HG02973 (cell line): ENCODE data around the gene CTSE.

Experiments used
- ATAC-seq: cut with Tn5 transposase; IDR thresholded peaks from one replicate; pipeline ENCODE4 v1.9.1; 2021; ENCODE audit warnings: moderate library complexity; ENCODE audit not compliant: unreplicated experiment

Gene CTSE

DNA sequence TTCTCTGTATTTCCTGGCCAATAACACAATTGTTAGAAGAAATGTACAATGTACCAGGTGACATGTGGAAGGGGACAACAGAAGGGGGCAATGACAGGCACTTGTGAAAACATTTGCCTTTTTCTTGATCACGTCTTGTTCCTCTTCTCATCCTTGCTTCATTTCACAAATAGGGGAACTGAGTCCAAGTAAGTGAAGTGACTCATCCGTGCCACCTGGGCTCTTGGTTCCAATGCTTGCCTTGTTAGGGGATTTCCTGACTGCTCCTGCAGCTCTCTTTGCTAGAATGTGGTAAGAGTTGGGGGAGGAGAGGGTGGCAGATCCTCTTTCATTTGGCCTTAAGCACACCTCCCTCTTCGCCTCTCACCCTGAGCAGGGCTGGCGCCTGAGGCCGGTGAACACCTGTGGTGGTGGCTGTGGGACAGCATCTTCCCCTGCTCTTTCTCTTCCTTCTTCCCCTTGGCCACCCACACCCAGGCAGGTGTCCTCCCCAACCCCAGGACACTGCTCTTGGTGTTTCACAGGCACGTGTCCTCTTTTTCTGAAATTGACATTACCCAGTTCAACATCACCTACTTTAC is 27.1 kb upstream of the CTSE start:
- ATAC-seq: peak; percentile 75

DNA sequence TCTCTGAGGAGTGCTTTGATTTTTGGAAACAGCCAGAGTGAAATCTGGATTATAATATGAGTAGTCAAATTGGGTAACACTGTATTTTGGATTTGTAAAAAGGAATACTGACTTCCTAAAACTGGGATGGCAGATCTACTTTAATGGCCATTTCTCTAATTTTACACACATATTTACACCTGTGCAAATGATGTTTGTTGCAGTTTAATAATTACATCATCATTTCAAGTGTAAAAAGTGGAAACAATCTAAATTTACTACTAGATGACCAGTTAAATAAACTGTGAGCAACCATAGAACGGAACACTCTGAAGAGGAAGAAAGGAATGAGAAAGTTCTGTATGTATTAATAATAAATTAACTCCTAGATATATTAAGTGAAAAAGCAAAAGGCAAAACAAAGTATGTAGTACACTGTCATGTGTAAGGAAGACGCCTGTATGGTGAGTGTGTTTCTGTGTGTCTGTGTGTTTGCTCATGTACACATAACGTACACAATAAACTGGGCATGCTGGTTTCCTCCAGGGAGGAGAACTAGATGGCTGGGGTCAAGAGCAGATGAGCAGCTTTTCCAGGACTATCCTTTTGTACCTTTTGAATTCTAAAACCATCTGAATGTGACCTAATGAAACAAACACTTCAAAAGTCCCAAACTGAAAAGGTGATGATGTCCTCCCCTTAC is 26.4 kb upstream of the CTSE start:
- no peak for ATAC-seq

DNA sequence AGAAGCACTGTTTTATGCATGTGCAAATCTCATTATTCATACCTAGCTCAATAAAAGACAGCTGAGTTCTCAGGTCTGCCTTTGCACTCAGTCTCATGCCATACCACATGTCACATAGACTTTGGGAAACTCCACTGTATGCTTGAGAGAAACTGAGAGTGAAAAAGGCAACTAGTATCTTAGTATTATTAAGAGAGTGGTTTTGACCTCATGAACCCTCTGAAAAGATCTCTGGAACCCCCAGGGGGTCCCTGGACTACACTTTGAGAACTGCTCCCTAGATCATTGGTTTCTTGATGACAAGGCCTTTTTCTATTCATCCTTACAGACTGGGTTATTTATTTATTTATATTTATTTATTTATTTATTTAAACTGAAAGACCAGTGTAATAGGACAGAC is 25.6 kb upstream of the CTSE start:
- ATAC-seq: peak; percentile 45

DNA sequence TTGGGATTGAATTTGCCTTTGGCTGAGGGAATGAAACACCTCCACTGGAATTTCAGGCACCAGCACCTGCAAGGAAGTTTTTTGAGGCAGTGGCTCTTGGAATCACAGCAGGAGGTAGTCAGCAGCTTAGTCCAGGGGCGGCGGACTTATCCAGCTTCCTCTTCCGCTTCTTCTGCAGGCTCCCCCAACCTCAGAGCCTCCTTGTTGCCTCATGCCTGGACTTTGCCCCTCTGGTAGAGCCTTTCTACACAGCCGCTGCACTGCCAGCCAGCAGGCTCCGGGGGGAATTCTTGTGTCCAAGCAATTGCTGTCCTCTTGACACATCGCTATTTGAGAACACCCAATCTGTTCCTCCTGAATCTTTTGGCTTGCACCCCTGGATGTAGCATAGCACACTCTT is 24.9 kb upstream of the CTSE start:
- no peak for ATAC-seq

DNA sequence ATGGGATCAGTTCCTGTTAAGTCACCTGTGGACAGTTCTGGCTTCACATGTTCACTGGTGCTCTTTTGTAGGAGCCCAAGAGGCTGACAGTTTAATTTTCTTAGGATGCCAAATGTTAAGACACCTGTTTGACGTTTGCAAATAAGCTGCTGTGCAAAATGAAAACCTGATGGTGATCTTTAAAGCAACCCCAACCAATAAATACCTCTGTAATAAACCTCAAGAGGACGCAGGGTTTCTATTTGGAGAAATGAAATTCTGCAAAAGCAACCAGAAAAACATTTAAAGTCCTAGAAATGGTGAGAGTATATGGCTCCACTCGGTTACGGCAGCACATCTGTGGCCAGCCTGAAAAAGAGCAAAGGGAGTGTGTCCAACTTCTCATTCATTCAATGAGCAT is 23.6 kb upstream of the CTSE start:
- no peak for ATAC-seq

DNA sequence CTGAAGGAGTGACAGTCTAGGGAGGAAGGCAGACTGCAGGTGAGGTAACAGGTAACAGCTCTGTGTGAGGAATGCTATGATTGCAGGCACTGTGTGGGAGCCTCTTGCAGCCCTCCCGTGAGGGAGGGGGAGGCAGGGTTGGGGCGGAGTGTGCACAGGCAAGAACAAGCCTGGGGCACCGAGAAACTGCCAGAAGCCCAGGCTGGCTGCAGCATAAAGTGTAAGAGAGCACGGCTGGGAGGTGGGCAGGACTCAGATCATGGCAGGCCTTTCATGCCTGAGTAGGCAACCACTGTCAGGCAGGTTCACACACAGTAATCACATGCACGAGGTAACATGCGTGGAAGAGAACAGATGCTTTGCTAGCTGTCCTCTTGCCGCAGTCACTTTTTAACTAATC is 17.9 kb upstream of the CTSE start:
- no peak for ATAC-seq

DNA sequence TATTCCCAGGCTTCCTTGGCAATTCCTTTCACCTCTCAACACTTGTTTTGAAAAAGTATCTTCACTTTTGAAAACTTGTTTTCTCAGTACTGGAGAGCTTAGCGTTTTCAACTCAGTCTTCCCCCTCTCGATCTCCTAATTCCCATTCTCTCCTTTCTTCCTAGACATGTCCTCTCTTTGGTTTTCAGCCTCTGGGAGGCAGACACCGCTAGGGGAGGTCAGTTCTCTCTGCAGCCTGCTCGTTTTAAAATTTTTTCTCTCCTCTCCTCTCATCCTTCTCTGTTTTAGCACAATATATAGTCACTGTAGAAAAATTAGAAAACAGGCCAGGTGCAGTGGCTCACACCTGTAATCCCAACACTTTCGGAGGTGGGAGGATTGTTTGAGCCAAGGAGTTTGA is 16.6 kb upstream of the CTSE start:
- ATAC-seq: no peak

DNA sequence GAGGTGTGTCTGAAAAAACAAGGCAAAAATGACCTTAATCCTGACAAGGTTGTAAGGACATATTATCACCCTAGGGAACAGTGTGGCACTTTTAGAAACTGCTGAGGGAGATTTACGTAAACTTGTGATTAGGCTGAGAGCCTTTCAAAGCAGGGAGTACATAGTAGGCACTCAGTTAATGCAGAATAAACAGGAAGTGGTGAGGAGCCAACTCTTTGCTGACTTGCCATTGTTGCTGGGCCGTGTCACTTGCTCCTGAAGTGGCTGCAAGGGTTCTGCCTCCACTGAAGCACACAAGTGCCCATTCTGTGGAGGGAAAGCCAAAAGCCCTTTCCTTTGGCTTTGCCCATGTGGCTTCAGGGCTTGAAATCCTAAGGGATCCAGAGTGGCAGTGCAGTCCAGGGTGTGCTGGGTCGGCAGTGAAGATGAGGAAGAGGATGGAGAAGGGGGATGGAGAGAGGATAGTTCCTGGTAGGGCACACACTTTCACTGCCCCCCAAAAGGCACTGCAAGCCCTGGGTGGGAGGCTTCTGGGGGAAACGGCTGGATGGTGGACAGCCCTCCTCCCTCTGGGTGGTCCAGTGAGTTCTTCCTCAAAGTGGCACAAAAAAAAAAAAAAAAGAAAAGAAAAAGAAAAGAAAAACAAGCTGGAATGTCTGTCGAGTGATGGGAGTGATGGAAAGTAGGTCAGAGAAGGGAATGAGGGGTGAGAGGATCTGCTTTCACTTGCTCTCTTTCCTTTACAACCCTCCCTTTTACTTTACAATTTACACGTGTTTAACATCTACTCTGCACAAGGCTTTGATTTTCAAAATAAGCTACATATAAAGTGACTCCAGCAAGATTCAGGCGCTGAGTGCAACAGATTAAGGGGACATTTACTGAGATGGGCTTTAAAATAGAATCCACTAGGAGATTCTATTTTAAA is 15.6 kb upstream of the CTSE start:
- ATAC-seq: no peak

DNA sequence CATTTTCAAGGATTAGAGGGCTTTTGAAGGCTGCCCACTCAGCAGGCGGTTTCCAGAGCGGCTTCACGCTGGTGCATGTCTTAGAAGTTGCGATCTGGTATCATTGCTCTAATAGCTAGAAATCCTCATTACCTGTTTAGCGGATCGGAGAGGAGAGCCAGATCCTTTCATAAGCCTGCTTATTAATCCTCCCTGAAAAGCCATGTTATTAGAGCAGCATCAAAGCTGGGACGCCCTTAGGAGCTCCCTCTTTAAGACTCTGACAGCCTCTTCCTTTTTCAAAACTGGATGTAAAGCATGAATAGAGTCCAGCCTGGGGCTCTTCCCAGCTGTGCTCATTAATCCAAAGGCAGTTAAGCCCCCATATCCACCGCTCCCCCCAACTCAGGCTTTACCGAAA is 13.9 kb upstream of the CTSE start:
- ATAC-seq: no peak

DNA sequence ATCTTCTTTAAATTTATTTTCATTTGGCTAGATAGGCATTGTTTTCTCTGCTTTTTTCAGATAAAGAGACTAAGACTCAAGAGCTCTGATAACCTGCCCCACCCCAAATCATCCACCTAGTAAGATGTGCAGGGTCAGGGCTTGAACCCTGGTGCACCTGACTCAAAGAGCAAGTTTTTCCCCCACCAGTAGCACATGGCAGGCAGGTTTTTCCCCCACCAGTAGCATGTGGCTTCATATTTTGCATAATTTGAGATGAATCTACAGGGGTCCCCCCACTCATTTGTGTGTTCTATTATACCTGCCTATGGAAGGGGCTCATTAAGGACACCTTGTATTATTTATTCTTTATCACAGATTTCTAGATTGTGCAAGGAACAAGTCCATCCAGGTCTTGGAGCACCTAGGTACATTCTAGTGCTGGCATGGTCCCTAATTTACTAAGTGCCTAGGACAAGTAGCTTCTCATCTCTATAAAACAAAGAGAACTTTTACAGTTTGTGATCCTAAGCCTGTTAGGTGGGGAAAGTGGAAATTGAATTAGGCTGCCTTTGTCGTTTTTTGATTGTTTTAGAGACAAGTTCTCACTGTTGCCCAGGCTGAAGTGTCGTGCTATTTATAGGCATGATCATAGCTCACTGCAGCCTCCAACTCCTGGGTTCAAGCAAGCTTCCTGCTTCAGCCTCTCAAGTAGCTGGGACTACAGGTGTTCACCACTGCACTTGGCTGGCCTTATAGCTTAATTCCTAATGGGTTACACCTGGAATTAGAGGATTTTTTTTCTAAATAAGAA is 13.2 kb upstream of the CTSE start:
- peak; percentile 43 for ATAC-seq

DNA sequence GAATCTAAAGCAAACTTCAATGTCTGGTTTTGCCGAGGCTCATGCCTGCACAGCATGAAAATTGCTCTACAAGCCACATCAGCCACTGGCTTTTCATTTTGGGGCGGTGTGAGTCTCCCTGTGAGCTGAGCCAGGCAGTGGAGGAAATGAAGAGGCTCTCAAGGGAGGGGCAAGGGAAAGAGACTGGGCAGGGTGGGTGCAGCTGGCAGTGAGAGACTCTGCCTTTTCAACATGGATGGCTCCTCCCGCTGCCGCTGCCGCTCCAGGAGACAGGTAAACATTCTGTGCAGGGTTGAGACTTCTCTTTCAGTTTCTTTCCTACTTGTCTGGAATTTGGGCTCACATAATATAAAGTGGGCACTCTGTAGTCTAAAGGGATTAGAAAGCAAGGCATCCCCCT is 11.3 kb upstream of the CTSE start:
- no peak for ATAC-seq

DNA sequence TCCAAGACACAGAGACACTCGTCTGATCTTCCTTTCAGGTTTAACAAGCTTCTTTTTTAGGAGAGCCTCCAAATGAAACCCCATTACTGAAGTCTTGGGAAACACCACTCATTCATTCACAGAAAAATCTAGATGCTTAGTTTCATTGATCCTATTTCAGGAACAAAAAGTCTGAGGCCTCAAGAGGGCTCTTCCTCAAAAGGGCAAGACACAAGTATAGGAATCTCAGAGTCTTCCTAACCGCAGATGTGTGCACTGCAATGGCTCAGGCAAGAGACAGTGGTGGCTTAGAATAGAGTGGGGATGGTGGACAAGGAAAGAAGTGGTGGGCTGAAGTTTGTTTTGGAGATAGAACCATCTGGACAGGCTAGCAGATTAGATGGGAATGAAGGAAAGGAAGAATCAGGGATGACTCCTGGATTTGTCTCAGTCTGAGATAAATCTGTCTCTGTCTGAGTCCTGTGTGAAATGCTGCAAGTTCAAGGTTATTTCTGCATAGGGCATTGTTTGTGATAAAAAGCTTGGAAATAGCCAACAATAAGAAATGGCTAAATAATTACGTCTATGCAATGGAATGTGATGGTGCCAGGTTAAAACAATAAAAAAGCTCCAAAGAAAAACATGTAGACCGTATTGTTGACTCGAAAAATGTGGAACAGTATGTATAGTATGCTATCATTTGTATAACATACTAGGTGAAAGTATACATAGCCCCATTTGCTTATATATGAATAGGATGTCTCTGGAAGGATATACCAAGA is 8.9 kb upstream of the CTSE start:
- ATAC-seq: no peak

DNA sequence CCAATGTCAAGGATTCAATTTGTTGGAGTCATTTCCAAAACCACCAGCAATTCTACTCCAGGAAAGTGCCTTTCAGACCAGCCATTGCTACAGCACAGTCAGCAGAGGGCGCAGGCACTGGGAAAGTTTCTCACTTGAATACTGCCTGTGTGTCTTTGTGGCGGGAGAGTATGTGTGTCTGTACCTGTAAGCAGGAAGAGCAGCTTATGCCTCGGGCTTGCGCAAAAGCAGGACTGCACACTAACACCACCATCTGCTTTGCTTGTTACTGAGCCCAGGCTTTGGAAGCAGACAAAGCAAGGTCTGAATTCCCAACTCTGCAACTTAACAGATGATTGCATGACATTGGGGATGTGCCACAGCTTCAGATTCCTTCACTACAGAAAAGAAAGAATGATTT is 7.0 kb upstream of the CTSE start:
- peak; percentile 58 for ATAC-seq

DNA sequence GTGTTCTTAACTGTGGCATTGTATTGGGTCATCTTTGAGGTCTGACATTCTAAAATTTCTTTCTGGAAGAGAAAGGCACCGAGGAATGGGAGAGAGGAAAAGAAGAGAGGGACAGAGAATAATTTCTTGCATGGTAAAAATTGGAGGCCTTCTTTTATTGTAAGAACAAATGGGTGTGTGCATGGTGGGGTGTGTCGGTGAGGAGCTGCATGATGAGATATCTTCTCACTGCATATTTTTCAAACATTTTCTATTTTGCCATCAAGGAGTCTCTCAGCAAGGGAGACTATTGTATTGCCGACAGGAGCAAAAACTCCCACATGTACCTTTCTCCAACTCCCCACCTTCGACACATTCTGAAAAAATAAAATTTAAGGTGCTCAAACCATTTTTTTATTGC is 6.5 kb upstream of the CTSE start:
- ATAC-seq: no peak

DNA sequence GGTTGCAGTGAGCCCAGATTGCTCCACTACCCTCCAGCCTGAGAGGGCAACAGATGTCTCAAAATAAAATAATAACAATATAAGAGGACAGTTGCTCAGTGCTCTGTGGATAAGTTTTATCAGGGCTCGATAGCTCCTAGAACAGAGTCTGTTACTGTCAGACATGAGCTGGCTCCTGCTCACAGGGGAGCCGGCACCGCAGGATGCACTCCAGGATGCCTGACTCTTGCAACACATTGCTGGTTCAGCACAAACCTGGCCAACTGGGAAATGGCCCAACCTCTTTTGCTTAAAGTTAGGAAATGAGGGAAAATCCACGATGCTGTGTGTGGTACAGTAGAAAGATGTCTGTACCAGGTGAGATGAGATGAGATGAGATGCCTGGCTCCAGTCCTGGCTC is 5.8 kb upstream of the CTSE start:
- ATAC-seq: no peak

DNA sequence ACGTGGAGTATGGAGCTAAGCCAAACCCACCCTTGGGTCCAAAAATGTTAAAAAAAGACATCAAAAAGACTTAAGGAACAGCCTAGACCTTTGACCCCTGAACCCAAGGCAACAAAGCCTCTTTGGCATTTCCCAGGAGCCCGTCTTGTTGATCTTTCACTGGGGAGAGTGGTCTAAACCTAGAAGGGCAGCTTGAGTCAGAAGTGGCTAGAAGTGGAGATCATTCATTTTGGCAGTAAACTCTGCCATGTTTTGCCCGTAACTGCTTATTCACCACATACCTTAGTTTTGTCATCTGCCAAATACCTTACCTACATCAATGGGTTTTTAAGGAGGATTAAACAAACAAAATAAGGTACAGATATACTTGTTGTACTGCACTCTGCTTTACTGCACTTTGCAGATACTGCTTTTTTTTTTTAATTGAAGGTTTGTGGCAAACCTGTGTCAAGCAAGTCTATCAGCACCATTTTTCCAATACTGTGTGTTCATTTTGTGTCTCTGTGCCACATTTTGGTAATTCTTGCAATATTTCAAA is 1.7 kb upstream of the CTSE start:
- no peak for ATAC-seq

DNA sequence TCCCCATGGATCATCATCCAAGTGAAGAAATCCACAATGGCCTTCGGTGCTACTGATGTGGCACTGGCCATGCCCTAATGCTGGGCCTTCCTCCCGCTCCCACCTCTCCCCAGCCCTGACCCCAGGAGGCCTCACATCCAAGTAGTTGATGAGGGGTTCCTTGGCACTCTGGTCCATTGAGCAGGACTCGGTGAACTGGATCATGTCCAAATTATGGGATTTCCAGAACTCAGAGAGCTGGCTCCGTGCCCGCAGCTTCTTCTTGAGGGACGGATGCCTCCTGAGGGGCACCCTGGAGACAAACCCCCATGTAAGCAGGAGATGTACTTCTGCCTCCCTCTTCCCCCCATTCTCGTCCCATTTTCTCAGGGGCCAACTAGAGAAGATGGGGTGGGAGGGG is 929 bp downstream of the CTSE start:
- no peak for ATAC-seq

DNA sequence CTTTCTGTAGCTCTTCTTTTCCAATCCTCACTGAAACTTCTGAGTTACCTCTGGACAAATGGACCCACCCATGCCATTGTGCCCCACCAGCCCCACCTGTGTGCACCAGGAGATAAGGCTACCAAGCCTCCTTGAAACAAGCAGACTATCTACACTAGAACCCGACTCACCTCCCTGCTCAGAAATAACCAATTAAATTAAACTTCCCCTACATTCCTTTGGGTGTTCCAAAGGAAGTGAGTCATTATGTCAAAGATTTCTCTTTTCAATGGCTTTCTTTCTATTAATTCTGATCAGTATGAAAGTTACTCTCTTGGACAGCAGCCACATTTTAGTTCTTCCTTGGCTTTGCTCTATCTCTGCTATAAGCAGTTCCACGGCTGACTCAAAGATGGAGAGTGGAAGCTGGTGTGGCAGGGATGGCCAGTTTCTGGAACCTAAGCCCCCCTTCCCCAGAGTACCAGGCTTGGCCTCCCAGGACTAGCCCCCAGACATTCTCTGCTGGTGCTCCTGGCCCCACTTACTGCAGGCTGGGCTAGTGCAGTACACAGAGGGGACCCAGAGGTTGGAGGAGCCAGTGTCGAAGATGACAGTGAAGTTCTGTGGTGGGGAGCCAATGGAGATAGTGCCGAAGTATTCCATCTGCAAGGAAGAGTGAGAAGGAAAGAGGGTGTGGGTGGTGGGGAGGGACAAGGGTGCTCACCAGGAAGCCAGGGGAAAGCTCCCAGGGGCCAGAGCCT is 1.9 kb downstream of the CTSE start:
- ATAC-seq: no peak

DNA sequence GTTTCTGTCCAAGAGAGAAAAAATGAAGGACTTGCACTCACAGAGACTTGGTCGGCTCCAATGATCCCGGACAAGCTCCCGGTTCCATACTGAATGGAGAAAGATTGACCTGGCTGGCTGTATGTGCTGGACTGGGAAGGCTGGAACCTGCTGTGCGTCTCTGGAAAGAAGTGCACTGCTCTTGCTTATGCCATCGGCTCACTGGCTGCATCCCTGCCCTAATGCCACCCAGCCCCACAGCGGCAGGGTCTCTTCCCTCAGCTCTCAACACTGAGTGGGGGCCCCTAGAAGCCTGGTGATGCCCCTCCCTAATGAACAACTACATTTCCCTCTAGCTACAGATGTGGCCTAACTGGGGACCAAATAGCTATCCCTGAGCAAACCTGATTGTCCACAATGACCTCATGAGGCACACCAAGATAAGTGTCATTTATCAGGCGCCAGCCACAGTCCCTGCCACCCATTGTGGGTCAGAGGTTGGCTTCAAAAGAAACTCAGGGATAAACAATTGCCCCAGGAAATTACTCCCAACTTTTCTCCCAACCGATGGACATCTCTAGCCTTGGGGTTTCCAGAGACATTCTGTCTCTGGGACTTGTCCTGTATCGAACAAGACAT is 2.6 kb downstream of the CTSE start:
- ATAC-seq: no peak
